Erythroblast (primary cell): ENCODE data around the gene TRIM6.

Experiments
- GATA1 ChIP-seq: IDR thresholded peaks from 2 replicates; pipeline ENCODE4 v1.6.1; 2011; ENCODE audit warnings: low read depth, mild to moderate bottlenecking, control low read depth, low read length, moderate library complexity
- POLR2A ChIP-seq: IDR thresholded peaks from 2 replicates; pipeline ENCODE4 v1.6.1; 2011; ENCODE audit warnings: mild to moderate bottlenecking, low read length

DNA sequence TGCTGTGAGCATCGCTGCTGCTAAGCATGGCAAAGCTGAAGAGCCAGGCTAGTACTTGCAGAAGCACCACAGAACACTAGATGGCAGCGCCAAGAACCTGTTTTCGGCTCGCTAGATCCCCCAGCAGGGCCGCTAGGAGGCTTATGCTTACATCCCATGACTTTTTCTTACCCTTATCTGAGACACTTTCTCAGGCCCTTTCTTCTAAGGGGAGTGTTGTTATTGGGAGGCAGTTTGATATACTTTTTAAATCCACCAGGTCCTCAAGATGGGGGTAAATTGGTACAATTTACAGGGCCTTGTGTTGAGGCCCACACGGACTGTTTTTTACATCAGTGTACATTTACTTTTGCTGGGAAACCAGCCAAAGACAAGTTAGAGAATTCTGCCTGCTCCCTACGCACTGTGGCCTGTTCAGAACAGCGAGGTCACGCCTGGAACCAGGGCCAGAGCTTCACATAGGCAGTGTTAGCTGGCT is 4.0 kb downstream of the TRIM6 start:
- no peak for TF ChIP-seq POLR2A
- no peak for TF ChIP-seq GATA1
